Measurements from ENCODE around the gene PNPLA7. TPM values are rescaled to one million over a fixed set of nuclear protein-coding genes. Genes with fewer than 3 reads are reported as not detected.

PNPLA7 gene
- total and polyA plus RNA-seq, 2 of the 13 experiments (the other 11 are each of a cell fraction or from before 2014, with no cell fraction given): 0.42 to 1.5 TPM

GRCh38 chr9:137589441-137590122 is 39.4 kb upstream of the PNPLA7 start (continued):
- TF ChIP-seq ZMAT5 (CRISPR knock-in tag; IDR thresholded peaks at IDR 0.05; ENCODE audit: borderline replicate concordance, low read depth) (no peak), RNF2 (conservative IDR thresholded peaks at IDR 0.05; ENCODE audit: low read depth) (0 out of 2 replicates have a peak, but pooled peaks have one; percentile 38), ATF7-NPFF (CRISPR knock-in tag; IDR thresholded peaks at IDR 0.05; ENCODE audit: low read depth) (0 out of 2 replicates have a peak, but pooled peaks have one; percentile 52), ZXDC (CRISPR knock-in tag; IDR thresholded peaks at IDR 0.05) (0 out of 2 replicates have a peak, but pooled peaks have one; percentile 51), ATF2 (CRISPR knock-in tag; IDR thresholded peaks at IDR 0.05) (0 out of 2 replicates have a peak, but pooled peaks have one; percentile 16), ZNF781 (CRISPR knock-in tag; IDR thresholded peaks at IDR 0.05; ENCODE audit: borderline replicate concordance, not compliant biosample characterization) (no peak), ZNF326 (CRISPR knock-in tag; IDR thresholded peaks at IDR 0.05; ENCODE audit: borderline replicate concordance) (no peak), DBP (CRISPR knock-in tag; IDR thresholded peaks at IDR 0.05; ENCODE audit: not compliant biosample characterization) (no peak), ZFX (CRISPR knock-in tag; IDR thresholded peaks at IDR 0.05; ENCODE audit: low read depth) (peak; percentile 74), CEBPZ (IDR thresholded peaks at IDR 0.05; ENCODE audit: low read length) (no peak), NR2F1 (CRISPR knock-in tag; IDR thresholded peaks at IDR 0.05) (no peak), GABPB1 (CRISPR knock-in tag; IDR thresholded peaks at IDR 0.05) (peak; percentile 49), ZBTB25 (CRISPR knock-in tag; IDR thresholded peaks at IDR 0.05) (no peak), POLR2AphosphoS2 (IDR thresholded peaks at IDR 0.05; ENCODE audit: low read depth, low read length) (no peak), ZNF839 (CRISPR knock-in tag; IDR thresholded peaks at IDR 0.05; ENCODE audit: borderline replicate concordance) (no peak), SAP130 (CRISPR knock-in tag; IDR thresholded peaks at IDR 0.05; ENCODE audit: low read depth) (peak; percentile 39; the same call in 1 of the 2 replicates)

Measured in HepG2 (cell line).